ENCODE results near the gene POLR3G.

POLR3G gene

GRCh38 chr5:90506221-90506620, 31.6 kb downstream of the POLR3G start:
- no peak for DNase-seq

GRCh38 chr5:90510438-90510837, 35.8 kb downstream of the POLR3G start:
- no peak for DNase-seq

DNA sequence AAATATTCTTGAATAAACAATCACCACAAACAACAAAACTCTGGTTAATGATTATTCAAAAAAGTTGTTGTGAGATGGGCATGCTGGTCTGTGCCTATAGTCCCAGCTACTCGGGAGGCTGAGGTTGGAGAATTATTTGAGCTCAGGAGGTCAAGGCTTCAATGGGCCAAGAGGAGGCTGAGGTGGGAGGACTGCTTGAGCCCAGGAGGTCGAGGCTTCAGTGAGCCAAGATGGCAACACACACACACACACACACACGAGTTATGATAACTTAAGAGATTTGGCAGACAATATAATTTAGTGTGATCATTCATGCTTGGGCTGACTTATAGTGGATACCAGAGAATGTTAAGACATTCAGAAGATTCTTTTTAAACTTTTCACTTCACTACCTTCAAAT, 39.9 kb downstream of the POLR3G start:
- no peak for DNase-seq

DNA sequence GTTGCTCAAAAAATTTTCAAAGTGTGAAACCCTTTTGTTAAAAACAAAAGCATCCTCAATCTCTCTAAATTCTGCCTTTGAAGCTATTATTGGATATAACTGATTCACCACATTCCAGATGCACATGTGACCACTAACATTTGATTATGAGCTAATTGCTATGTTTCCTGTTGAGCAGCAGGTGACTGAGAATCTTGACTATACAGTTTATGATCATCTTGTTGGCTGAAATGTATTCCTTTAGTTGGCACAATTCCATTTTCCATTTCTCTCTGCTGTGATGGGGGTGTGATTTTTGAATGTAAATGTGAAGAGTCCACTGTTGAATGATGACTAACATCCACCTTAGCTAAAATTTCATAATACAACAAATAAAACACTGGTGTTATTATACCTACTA, 44.0 kb downstream of the POLR3G start:
- no peak for DNase-seq

GRCh38 chr5:90519081-90519480, 44.4 kb downstream of the POLR3G start:
- no peak for DNase-seq

- peak; percentile 37 for DNase-seq
These were observed 54.0 kb downstream of the POLR3G start for GRCh38 chr5:90528601-90529193.

GRCh38 chr5:90529194-90529938, 54.7 kb downstream of the POLR3G start, which contains the start of gene LYSMD3:
TSS of gene LYSMD3 (minus strand) at chr5:90529584. CDS start at chr5:90525289, 4,295 bp downstream.
- DNase-seq = peak; percentile 97

GRCh38 chr5:90529939-90530677, 55.4 kb downstream of the POLR3G start:
- DNase-seq = peak; percentile 62

DNA sequence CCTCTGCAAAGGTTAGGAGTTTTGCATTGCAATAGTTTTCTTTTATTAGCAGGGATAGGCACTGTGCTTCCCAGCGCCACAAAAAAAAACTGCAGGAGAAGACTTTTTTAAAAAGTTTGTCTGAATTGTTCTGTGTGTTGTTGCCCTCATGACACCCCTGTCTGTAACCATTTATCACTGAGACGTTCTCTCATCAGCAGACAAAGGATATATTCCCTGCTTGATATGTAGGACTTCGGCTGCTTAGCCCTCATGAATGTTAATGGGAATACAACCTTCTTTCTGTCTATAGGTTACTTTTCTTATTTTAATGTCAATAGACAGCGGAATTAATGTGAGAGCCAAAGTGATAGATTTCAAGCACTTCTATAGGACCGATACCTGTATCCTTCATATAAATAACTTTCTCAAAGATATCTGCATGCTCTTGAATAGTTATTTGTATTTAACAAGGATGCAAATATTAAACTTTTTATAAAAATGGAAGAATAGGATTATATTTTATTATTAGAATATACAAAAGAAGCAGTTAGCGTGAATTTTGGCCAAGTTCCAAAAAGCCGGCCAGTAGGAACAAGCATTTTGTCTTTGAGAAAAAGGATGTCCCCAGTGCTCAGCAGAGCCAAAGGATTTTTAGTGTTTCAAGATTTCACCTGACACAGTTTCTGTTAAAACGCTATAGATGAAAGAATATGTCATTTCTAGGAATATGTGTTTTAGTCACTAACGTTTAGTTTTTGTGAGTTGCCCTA, 56.2 kb downstream of the POLR3G start:
- DNase-seq = no peak

DNA sequence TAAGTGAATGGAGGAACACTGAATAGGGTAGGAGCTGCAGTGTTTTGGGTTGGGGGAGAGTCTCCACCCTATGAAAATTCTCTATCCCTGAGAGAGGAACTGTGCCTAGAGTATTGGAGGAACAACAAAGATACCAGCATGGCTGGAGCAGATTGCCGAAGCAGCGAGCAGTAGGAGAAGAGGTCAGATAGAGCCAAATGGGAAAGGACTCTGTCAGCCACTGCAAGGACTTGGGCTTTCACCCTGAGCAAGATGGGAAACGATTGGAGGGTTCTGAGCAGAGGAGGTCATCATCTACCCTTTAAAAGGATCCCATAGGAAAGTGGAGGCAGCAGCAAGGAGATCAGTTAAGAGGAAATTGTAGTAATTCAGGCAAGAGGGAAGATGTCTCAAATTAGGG, 59.1 kb downstream of the POLR3G start:
- DNase-seq = no peak

- DNase-seq = no peak
These were observed 60.3 kb downstream of the POLR3G start for GRCh38 chr5:90534922-90535321.

- DNase-seq = no peak
These were observed 68.3 kb downstream of the POLR3G start for GRCh38 chr5:90542827-90543519.

- DNase-seq = no peak
These were observed 70.8 kb downstream of the POLR3G start for GRCh38 chr5:90545511-90545910.

DNA sequence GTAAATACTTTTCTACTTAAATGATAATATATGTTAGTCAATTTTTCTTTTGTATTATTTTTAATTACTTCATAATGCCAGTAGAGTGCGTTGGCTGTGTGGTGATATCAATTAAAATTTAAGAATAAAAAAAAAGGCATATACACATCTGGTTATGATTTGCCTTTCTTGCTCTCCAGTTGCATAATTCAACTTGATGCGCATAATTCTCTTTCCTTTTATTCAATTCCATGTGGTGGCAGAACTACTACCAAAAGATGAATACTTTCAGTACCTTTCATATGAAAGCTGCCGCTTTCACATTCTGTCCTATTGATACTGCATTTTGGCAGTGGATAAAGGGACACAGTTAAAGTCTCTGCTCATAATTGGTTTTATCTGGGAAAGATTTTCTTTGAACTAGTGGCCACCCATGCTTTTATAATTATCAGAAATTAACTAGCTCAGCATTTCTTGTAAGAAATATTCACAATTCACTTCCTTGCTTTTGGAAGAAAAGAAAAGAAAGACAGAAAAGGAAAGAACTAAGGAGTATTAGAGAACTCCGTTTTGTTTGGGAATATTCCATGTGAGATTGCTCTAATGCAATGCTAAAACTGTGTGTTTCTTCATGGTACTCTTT, 71.7 kb downstream of the POLR3G start:
- no peak for DNase-seq

DNA sequence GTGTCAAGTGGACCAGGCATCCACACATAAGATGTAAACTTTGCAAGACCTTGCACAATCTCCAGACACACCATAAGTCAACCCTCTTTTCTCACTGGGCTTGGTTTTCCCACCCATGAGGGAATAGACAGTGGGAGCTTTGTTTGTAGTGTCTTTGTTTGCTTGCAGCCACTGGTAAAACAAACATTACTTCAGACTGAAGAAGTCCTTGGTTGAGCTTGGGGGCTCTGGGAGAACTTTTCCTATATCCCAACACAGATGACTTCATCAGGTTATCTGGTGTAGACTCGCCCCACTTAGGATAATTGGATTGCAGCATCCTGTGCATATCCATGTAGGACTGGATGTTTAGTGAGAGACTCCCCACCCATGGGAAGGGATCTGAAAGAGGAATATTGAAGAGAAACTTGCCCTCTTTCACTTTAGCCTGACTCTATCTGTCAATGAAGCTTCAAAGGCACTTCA, 72.4 kb downstream of the POLR3G start:
- no peak for DNase-seq

DNA sequence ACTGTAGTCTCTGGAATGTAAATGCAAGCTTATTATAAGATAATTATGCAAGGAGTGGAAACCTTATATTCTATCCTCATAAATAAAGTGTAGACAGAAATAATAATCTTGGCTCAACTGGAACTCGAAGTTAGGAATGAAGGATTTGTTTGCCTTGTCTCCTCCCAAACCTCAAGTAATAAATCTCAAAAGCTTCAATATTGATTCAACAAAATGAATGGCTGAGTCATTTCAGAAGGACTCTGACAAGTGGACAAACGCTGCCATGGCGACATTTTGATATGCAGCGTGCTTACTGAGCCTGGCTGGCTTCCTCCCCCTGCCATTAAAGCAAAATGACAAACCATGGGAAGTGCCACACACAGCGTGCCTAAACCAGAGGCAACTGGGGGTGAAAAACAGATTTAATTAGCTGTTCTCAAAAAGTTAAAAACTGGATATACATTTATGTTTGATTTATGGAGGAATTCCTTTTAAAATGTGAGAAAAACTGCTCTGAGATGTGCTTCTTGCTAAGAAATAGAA, 73.5 kb downstream of the POLR3G start:
- no peak for DNase-seq

GRCh38 chr5:90549223-90549622, 74.6 kb downstream of the POLR3G start:
- no peak for DNase-seq

GRCh38 chr5:90549729-90550275, 75.1 kb downstream of the POLR3G start:
- DNase-seq = no peak

- DNase-seq = no peak
These were observed 76.3 kb downstream of the POLR3G start for GRCh38 chr5:90550963-90551362.

GRCh38 chr5:90551376-90551775, 76.7 kb downstream of the POLR3G start:
- no peak for DNase-seq

GRCh38 chr5:90553711-90554110, 79.0 kb downstream of the POLR3G start:
- DNase-seq = no peak

Data from CD4-positive, alpha-beta T cell treated with Interferon gamma for 1 hour (primary cell).